CD4-positive, alpha-beta T cell (primary cell): ENCODE data around the gene TIMM17A. TPM values are rescaled to one million over a fixed set of nuclear protein-coding genes. Genes with fewer than 3 reads are reported as not detected.
"Not testable (repeated sequence)": the region's sequence is repeated elsewhere in the genome, so short reads cannot be mapped to it uniquely, and the experiment has no call there.

ENCODE experiments used
- ATAC-seq: fragments of 200-7000 bp; cut with Tn5 transposase; one replicate; pipeline ENCODE4 v1.10.0; 2022; ENCODE audit warnings: mild to moderate bottlenecking; ENCODE audit not compliant: poor library complexity
- CTCF ChIA-PET: fragments of 350-600 bp; sonication (Branson Sonifier 250); formaldehyde crosslinking; loops from one replicate; lab custom pipeline; 2021; ENCODE audit warnings: antibody characterized with exemption, inconsistent platforms; lab: Charles Lee
- POLR2A ChIA-PET: fragments of 350-600 bp; sonication (Branson Sonifier 250); formaldehyde crosslinking; loops from one replicate; lab custom pipeline; 2021; ENCODE audit warnings: antibody characterized with exemption, inconsistent platforms; lab: Charles Lee
- DNase-seq, 14 experiments: peaks; one replicate each; pipeline ENCODE4 v3.0.0-alpha.2; 2013 to 2020; ENCODE audit warnings: mixed read lengths in 2 of 14
- H3K27ac ChIP-seq, 2 donors: one replicate each; pipeline versions ENCODE4 v1.5.1 to v1.7.0; 2013; ENCODE audit warnings: low read length in 2 of 2, low read depth in 1 of 2, mild to moderate bottlenecking in 1 of 2
- H3K27me3 ChIP-seq, 2 experiments: 1 replicate in 1 of 2; 2 replicates in 1 of 2; pipeline versions ENCODE4 v1.6.1 to v1.7.0; 2013; ENCODE audit warnings: low read length in 2 of 2, control low read depth in 1 of 2, mild to moderate bottlenecking in 1 of 2, moderate library complexity in 1 of 2; ENCODE audit not compliant: insufficient read depth in 2 of 2, control insufficient read depth in 1 of 2
- H3K36me3 ChIP-seq: one replicate; pipeline ENCODE4 v1.6.1; 2013; ENCODE audit warnings: low read length, control low read depth; ENCODE audit not compliant: insufficient read depth
- H3K4me1 ChIP-seq: one replicate; pipeline ENCODE4 v1.6.1; 2013; ENCODE audit warnings: low read length, control low read depth; ENCODE audit not compliant: insufficient read depth
- H3K4me3 ChIP-seq: one replicate; pipeline ENCODE4 v1.5.1; 2013; ENCODE audit warnings: mild to moderate bottlenecking, low read length, moderate library complexity
- H3K9me3 ChIP-seq, 2 experiments: 1 replicate in 1 of 2; 2 replicates in 1 of 2; pipeline versions ENCODE4 v1.6.1 to v1.7.0; 2013; ENCODE audit warnings: low read length in 2 of 2, mild to moderate bottlenecking in 2 of 2, control low read depth in 1 of 2, moderate library complexity in 1 of 2; ENCODE audit not compliant: control insufficient read depth in 1 of 2, insufficient read depth in 1 of 2
- H3K27ac Mint-ChIP-seq: one replicate; pipeline ENCODE4 v1.8.0; 2020; ENCODE audit warnings: mixed read lengths
- H3K27me3 Mint-ChIP-seq: one replicate; pipeline ENCODE4 v1.8.0; 2021; ENCODE audit warnings: mixed read lengths
- H3K36me3 Mint-ChIP-seq: one replicate; pipeline ENCODE4 v1.8.0; 2021; ENCODE audit warnings: low read depth, mixed read lengths
- H3K4me1 Mint-ChIP-seq: one replicate; pipeline ENCODE4 v1.8.0; 2021; ENCODE audit warnings: low read depth, mixed read lengths
- H3K4me3 Mint-ChIP-seq: one replicate; pipeline ENCODE4 v1.8.0; 2020; ENCODE audit warnings: mild to moderate bottlenecking, mixed read lengths
- H3K9me3 Mint-ChIP-seq: one replicate; pipeline ENCODE4 v1.8.0; 2020; ENCODE audit warnings: mixed read lengths
- CTCF ChIP-seq: fragments of 200-600 bp; IDR thresholded peaks from one replicate; pipeline ENCODE4 v1.8.0; 2022; ENCODE audit warnings: antibody characterized with exemption, mild to moderate bottlenecking
- intact Hi-C, 2 experiments: fragments of 100-400 bp; cut with DNase I in 1 of 2; cut with micrococcal nuclease in 1 of 2; formaldehyde crosslinking; loops; one replicate each; pipeline versions ENCODE4 v1.15.1 to v1.9.0; 2023 to 2025; cut with DNase I, micrococcal nuclease
- total RNA-seq, 174 experiments: library from RNA in 2 of 174; stranded (reverse) in 2 of 174; gene quantifications; one replicate each; pipeline ENCODE4 v1.2.3 and lab custom pipeline; 2021 to 2026

The TIMM17A gene
- total RNA-seq, 2 experiments from 2014 or later, result 46.2 to 49.6 TPM

- Histone ChIP-seq H3K4me3 (no peak overlapping the region), H3K36me3 (no peaks in the 10 kb centered on the region), H3K4me1 (no peaks in the 10 kb centered on the region), H3K27me3 (peaks cover 3 to 11% of the 10 kb centered on the region in 2 experiments), H3K27ac (no peak overlapping the region), H3K9me3 (no peaks in the 10 kb centered on the region)
- CTCF ChIA-PET, result interaction anchor here (0.6 kb wide), 1 partner anchor 1205 kb away, joined by 3 read pairs; no protein-coding TSS in a partner anchor
- POLR2A ChIA-PET, result no interaction called here
- DNase-seq (no peak), ATAC-seq (no peak)
- Mint-ChIP-seq H3K27me3 (peaks cover 40% of the 10 kb centered on the region), H3K4me1 (no peaks in the 10 kb centered on the region), H3K9me3 (no peaks in the 10 kb centered on the region), H3K4me3 (no peak overlapping the region), H3K27ac (no peak overlapping the region), H3K36me3 (no peaks in the 10 kb centered on the region)
- intact Hi-C loops, result no loop called here
- no peak for TF ChIP-seq CTCF
These were observed 16.2 kb upstream of the TIMM17A start for GRCh38 chr1:201939148-201939547.

- intact Hi-C loops, result no loop called here
- H3K4me1 Mint-ChIP-seq, result no peaks in the 10 kb centered on the region
- no peak overlapping the region for H3K27ac ChIP-seq
- H3K27me3 ChIP-seq, result peaks cover 7 to 15% of the 10 kb centered on the region in 2 experiments
- no peak overlapping the region for H3K27ac Mint-ChIP-seq
- H3K9me3 ChIP-seq, result no peaks in the 10 kb centered on the region
- peaks cover 44% of the 10 kb centered on the region for H3K27me3 Mint-ChIP-seq
- H3K36me3 Mint-ChIP-seq, result no peaks in the 10 kb centered on the region
- no peak overlapping the region for H3K4me3 ChIP-seq
- no peak for TF ChIP-seq CTCF
- no peak for DNase-seq
- POLR2A ChIA-PET, result no interaction called here
- no peaks in the 10 kb centered on the region for H3K9me3 Mint-ChIP-seq
- no peak for ATAC-seq
- CTCF ChIA-PET, result no interaction called here
- H3K4me1 ChIP-seq, result no peaks in the 10 kb centered on the region
- no peak overlapping the region for H3K4me3 Mint-ChIP-seq
- no peaks in the 10 kb centered on the region for H3K36me3 ChIP-seq
These were observed 15.7 kb upstream of the TIMM17A start for GRCh38 chr1:201939574-201939973.

GRCh38 chr1:201940316-201940715 is 15.0 kb upstream of the TIMM17A start:
- POLR2A ChIA-PET, H3K4me3 Mint-ChIP-seq, ATAC-seq, H3K9me3 Mint-ChIP-seq, H3K27ac ChIP-seq, H3K36me3 Mint-ChIP-seq, CTCF ChIA-PET, H3K9me3 ChIP-seq, H3K4me3 ChIP-seq, H3K27ac Mint-ChIP-seq, H3K4me1 Mint-ChIP-seq, H3K36me3 ChIP-seq, H3K4me1 ChIP-seq, DNase-seq: not testable (repeated sequence)
- peaks cover 15 to 22% of the 10 kb centered on the region in 2 experiments for H3K27me3 ChIP-seq
- intact Hi-C loops, result loop anchor here in 1 of 2 experiments (5.0 kb wide), 1 partner anchor 52 kb away; no protein-coding TSS in a partner anchor
- H3K27me3 Mint-ChIP-seq, result peaks cover 46% of the 10 kb centered on the region
